HG03575 (cell line): ENCODE results near the gene GPRIN1.

ENCODE experiments used
- ATAC-seq: cut with Tn5 transposase; IDR thresholded peaks from one replicate; pipeline ENCODE4 v1.9.1; 2021; ENCODE audit not compliant: unreplicated experiment, insufficient number of reproducible peaks, low FRiP score; ENCODE audit errors: extremely low read depth

The GPRIN1 gene

DNA sequence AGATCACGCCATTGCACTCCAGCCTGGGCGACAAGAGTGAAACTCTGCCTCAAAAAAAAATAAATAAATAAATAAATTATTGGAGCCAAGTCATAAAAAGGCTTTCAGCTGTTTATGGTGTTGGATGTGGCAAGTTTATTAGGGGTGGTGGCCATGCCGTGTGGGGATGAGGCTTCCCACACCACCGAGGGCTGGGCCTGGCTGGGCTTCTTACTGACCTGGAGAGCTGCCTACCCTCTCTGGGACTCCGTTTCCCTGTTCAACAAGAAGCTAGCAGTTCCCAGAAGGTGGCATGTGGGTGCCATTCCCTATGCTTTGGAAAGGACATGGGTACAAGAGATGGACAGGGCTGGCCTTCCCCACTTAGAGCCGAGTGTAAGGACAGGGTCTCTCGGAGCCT lies 22.6 kb downstream of the GPRIN1 start:
- ATAC-seq, result no peak

DNA sequence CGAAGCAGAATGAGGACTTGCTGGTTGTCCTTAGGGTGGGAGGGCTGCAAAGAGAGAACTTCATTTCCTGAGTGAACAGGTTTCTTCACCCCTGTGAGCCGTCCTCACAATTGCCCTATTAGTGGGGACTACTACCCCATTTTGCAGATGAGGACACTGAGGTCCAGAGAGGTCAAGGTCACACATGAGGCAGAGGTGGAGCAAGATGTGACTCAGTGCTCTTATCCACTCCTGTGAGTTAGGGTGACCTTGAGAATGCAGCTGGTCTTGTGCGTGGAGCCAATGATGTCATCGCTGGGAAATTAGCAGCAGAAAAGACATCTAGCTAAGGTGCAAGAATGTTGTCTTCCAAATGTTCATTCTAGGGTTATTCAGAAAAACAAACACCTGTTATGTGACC lies 26.9 kb downstream of the GPRIN1 start:
- ATAC-seq, result no peak

DNA sequence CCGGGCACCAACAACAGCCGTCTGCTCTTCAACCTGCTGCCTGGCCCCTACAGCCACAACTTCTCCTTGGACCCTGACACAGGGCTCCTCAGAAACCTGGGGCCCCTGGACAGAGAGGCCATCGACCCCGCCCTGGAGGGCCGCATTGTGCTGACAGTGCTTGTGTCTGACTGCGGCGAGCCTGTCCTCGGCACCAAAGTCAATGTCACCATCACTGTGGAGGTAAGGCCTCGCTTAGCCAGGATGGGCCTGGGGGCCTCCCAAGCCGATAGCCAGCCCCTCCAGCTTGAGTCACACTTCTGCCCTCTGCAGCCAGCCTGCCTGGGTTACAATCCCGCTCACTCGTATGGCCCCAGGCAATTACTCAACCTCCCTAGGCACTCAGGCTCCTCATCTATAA lies 28.6 kb downstream of the GPRIN1 start:
- no peak for ATAC-seq

DNA sequence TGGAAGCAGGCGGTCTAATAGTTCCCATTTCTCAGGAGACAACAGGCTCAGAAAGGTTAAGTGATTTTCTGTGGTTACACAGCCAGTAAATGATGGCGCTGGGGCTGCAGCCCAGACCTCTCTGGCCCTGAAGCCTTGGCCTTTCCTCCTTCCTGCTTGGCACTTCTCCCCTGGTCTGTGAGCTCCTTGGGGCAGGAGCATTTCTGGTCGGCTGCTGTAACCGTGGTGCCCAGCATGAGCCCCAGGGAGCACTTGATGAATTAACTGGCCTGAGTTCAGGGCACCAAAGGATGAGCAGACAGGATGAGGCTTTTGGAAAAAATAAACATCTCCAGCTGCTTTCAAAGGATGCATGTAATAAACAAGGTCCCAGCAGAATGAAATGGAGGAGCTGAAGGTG lies 30.6 kb downstream of the GPRIN1 start:
- ATAC-seq, result no peak

DNA sequence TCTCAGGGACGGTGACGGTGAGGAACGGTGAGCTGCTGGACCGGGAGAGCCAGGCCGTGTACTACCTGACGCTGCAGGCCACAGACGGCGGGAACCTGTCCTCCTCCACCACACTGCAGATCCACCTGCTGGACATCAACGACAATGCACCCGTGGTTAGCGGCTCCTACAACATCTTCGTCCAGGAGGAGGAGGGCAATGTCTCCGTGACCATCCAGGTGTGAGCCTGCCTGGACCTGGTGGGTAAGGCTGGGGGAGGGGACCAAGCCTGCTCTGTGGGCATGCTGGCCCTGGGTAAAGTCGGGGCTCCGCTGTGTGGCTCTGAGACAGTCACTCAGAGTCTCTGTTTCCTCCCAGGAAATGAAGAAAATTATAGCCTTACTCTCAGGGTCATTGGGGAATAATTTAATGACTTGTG lies 31.6 kb downstream of the GPRIN1 start:
- ATAC-seq, result no peak

DNA sequence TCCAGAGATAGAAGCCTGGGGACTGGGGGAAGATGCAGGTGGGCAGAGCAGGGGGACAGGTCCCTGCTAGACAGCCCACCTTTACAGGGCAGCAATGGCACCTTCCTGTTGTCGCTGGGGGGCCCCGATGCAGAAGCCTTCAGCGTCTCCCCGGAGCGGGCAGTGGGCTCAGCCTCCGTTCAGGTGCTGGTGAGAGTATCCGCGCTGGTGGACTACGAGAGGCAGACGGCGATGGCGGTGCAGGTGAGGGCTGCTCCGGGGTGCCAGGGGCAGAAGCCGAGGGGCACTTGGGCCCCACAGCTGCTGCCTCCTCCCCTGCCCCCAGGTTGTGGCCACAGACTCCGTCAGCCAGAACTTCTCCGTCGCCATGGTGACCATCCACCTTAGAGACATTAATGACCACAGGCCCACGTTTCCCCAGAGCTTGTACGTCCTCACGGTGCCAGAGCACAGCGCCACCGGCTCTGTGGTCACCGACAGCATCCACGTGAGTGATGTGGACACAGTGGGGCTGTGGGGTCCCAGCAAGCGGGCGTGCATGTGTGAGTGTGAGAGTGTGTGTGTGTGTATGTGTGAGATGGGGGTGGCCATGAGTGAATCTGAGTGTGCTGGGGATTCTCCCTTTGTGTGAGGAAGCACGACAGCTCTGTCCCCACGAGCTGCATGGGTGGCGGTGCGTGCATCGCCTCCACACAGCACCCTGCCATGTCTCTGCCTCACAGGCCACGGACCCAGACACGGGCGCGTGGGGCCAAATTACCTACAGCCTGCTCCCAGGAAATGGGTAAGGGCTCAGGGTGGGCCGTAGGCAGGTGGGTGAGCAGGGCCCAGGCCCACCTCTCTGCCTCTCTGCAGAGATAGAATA lies 32.4 kb downstream of the GPRIN1 start:
- no peak for ATAC-seq

DNA sequence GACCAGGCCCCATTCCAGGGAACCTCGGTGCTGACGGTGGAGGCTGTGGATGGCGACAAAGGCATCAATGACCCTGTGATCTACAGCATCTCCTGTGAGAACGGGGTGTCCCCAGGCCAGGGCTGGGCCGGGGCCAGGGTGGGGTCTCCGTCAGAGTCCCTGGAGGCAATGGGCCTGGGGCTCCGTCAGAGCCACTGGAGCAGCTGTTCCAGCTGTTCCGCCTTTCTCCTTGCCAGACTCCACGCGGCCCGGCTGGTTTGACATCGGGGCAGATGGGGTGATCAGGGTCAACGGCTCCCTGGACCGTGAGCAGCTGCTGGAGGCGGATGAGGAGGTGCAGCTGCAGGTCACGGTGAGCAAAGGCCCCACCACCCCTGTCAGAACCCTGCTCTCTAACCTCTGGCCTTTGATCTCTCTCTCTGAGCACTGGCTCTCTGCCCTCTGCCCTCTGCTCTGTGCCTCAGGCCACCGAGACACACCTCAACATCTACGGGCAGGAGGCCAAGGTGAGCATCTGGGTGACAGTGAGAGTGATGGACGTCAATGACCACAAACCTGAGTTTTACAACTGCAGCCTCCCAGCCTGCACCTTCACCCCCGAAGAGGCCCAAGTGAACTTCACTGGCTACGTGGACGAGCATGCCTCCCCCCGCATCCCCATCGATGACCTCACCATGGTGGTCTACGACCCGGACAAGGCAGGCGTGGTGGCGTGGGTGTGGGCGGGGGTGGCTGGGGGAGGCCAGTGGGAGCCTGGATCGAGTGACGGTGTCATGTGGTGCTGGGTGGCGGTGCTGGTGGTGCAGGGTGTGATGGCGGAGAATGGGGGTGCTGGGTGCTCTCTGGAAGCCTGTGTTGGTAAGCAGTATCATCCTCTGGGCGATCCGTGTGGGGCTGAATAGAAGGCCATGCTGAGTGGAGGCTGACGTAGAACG lies 34.2 kb downstream of the GPRIN1 start:
- no peak for ATAC-seq

DNA sequence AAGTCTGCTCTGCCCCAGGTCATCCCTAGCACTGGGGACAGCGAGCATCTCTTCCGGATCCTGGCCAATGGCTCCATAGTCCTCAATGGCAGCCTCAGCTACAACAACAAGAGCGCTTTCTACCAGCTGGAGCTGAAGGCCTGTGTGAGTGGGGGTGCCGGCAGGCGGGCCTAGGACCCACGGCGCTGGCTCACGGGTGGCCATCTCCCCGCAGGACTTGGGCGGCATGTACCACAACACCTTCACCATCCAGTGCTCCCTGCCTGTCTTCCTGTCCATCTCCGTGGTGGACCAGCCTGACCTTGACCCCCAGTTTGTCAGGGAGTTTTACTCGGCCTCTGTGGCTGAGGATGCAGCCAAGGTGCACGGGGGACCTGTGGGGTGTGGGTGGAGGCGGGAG lies 34.9 kb downstream of the GPRIN1 start:
- no peak for ATAC-seq

DNA sequence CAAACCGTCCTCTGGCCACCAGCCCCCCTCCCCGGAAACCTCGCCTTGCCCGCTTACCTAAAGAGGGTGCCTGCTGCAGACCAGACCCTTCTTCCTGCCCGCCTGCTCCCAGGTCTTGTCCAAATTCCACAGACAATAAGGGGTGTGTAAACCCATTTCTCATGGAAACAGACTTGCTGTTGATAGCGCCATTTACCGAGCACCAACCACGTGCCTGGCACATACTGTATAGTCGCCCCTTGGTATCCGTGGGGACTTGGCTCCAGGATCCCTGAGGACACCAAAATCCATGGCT lies 35.7 kb downstream of the GPRIN1 start:
- ATAC-seq, result no peak

DNA sequence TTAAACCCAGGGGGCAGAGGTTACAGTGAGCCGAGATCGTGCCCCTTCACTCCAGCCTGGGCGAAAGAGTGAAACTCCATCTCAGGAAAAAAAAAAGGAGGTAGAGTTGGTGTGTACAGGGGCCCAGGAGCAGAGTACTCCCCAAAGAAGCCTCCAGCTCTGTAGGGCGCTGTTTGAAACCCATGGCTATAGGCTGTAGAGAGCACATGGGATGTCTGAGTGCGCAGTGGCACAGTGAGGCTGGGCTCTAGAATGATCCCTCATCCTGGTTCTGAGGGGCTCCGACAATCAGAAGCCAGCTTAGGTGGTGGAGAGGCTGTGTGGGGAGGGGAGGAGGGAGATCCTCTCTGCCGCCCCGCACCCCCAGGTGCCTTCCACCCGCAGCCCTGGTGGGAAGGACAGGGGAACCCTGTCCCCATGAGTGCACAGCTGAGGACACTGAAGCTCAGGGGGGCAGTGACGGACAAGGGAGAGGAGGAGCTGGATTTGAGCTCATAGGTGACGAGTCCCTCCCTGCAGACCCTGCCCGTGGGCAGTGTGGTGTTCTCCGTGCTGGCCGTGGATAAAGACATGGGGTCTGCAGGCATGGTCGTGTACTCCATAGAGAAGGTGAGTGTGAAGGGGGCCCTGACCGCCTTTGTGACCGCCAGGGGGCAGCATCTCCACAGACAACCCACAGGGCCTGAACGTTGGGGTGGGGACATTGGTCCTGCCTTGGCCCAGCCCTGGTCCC lies 36.2 kb downstream of the GPRIN1 start:
- no peak for ATAC-seq

DNA sequence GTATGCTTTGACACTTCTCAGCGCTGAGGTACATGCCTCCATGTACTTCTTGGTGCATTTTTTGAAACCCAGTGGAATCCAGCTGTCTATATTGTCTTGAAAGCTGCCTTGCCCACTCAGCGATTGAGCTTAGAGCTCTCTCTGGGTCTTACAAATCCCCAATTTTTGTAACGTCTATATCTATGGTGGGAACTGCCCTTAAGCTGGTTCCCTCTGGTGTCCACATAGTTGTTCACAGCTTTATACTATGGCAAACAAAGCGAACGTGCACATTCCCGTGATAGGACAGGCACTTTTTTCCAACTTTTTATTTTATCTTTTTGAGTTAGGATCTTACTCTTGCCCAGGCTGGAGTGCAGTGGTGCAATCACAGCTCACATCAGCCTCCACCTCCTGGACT lies 39.9 kb downstream of the GPRIN1 start:
- no peak for ATAC-seq

DNA sequence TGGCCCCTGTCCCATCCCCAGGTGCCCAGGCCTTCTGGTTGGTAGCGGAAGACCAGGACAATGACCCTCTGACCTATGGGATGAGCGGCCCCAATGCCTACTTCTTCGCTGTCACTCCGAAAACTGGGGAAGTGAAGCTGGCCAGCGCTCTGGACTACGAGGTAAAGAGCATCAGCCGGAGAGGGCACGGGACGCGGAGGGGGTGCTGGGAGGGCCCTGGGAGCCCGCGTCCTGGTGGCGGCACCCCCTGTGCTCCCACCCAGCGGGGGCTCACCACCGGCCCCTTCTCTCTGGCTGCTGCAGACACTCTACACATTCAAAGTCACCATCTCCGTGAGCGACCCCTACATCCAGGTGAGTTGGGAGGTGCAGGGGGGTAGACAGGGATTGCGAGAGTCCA lies 41.3 kb downstream of the GPRIN1 start:
- no peak for ATAC-seq

DNA sequence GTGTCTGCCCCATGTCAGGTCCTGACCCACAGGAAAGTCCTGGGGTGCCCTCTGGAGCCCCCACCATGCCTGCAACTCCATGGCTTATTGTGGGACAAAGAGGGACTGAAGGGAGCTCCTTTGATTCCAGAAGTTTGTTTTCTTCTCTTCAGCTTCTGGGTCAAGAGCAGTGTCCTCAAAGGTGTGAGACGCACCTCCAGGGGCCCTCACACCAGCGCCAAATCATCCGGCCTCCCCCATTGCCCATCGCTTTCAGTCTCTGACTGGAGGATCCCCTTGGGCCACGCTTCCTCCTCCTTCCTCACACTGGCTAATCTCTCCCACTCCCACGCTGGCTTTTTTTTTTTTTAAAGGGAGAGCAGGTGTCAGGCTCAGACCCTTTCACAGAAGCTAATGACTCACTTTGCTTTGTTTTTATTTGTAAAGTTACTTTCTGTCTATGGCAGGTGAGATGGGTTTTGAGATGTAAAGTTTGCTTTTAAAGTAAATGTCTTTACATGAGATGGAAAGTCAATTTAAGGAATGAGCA lies 44.1 kb downstream of the GPRIN1 start:
- no peak for ATAC-seq

DNA sequence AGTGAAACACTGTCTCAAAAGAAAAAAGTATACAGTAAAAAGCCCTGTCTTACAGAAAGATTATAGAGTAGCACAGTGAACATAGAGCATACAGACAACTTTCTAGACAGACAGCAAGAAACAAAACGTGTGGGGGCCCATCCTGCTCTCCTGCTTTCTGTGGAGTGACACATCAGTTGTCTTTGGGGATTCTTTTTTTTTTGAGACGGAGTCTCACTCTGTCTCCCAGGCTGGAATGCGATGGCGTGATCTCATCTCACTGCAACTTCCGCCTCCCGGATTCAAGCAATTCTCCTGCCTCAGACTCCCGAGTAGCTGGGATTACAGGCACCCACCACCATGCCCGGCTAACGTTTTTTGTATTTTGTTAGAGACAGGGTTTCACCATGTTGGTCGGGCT lies 46.0 kb downstream of the GPRIN1 start:
- no peak for ATAC-seq

DNA sequence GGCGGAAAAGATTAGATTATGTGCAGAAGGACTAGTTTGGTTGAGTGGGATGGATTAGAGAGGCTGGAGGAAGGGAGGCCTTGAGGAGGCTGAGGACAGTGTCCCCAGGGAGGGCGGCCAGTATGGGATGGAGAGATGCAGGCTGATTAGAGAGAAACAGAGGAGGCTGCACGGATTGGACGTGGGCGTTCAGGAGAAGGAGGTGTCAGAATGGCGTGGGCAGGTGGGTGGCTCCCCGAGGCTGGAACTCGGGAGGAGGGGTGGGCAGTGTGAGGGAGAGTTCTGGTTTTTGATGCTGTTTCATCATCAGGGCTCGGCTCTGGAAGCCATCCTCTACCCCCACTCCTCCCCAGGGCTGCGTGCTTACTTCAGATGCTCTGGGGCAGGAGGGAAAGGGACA lies 47.8 kb downstream of the GPRIN1 start:
- ATAC-seq, result no peak

DNA sequence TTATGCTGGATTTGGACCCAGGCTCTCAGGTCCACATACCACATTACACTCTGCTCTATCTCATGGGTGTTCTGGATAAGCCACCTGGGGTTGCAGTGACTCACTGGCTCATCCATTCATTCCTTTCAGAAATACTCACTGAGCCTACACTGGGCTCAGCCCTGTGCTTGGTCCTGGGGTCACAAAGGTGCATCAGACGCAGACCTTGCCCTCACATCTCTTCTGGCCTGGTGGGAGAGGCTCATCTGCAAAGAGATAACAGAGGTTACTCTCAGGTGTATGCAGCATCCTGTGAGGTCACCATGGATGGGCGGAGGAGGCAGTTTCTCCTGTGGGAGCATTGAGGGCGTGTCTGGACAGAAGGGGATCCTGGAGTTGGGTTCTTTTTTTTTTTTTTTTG lies 48.7 kb downstream of the GPRIN1 start:
- ATAC-seq, result no peak

DNA sequence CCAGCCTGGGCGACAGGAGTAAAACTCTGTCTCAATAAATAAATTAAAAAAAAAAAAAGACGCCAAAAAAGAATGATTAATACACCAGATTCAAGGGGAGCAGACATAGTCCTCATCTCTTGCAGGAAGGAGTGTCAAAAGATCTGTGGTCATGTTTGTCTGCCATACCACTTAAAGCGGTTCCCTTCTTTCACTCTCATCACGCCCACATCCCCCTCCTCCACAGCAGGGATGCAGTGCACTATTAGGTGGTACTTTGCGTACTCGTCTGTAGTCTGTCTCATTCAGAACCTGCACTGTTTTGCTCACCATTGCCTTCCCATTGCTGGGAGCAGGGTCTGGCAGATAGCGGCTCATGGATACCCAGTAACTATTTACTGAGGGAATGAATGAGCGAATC lies 49.6 kb downstream of the GPRIN1 start:
- ATAC-seq, result no peak

DNA sequence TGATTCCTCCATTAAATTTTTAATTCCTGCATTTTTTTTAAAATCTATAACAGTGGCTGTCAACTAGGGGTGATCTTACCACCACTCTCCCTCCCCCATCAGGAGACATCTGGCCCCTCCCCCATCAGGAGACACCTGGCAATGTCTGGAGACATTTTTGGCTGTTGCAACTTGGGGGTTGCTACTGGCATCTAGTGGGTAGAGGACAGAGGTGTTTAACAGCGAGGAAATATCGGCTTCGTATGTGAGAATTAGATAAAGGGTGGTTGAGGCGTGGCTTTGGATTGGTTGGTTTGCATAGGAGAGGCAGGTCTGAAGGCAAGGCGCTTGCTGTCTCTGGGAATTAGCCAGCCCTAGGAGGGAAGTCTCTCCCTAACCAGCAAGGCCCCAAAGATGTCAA lies 50.3 kb downstream of the GPRIN1 start:
- ATAC-seq, result no peak

DNA sequence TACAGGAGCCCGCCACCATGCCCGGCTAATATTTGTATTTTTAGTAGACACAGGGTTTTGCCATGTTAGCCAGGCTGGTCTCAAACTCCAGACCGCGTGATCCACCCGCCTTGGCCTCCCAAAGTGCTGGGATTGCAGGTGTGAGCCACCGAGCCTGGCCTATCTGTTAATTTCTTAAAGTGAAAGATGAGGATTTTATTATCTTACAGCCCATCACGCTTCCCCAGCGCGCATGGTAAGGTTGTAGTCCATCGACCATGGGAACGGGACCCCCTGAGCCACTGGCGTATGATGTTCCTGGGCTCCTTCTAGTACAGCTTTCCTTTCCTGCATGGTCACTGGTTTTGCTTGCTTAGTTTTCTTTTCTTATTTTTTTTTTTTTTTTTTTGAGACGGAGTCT lies 52.1 kb downstream of the GPRIN1 start:
- no peak for ATAC-seq
